T-cell (primary cell): ENCODE data around the gene ARHGEF2. TPM values are rescaled to one million over a fixed set of nuclear protein-coding genes. Genes with fewer than 3 reads are reported as not detected.

ENCODE experiments used
- ATAC-seq, 4 experiments: fragments of 200-7000 bp in 3 of 4; fragments of 150-1000 bp in 1 of 4; cut with Tn5 transposase; replicated peaks in 1 of 4; 1 replicate in 3 of 4; 2 replicates in 1 of 4; pipeline ENCODE4 v1.10.0; 2021; ENCODE audit warnings: moderate library complexity in 3 of 4, mild to moderate bottlenecking in 2 of 4, moderate number of reproducible peaks in 1 of 4
- CTCF ChIA-PET, 2 donors: fragments of 300-600 bp; sonication (Branson Sonifier 250); formaldehyde crosslinking; loops; one replicate each; lab custom pipeline; 2022; ENCODE audit warnings: antibody characterized with exemption in 2 of 2; lab: Charles Lee
- POLR2A ChIA-PET, 2 donors: fragments of 300-600 bp; sonication (Branson Sonifier 250); formaldehyde crosslinking; loops; one replicate each; lab custom pipeline; 2022; ENCODE audit warnings: antibody characterized with exemption in 2 of 2; lab: Charles Lee
- DNase-seq, 35 experiments: peaks; one replicate each; pipeline versions ENCODE4 v3.0.0 to v3.0.0-alpha.2; 2013 to 2023
- H3K27ac ChIP-seq: one replicate; pipeline ENCODE4 v1.5.1; 2013; ENCODE audit warnings: low read length
- H3K27me3 ChIP-seq, 2 experiments: replicated peaks in 1 of 2; 1 replicate in 1 of 2; 2 replicates in 1 of 2; pipeline versions ENCODE4 v1.6.1 to v1.7.0; 2013; ENCODE audit warnings: low read length in 1 of 2, mixed read lengths in 1 of 2; ENCODE audit not compliant: control insufficient read depth in 2 of 2, insufficient read depth in 2 of 2; ENCODE audit errors: extremely low read depth in 1 of 2
- H3K36me3 ChIP-seq, 2 donors: 1 replicate in 1 of 2; 2 replicates in 1 of 2; pipeline versions ENCODE4 v1.6.1 to v1.7.0; 2013; ENCODE audit warnings: low read length in 1 of 2; ENCODE audit not compliant: control insufficient read depth in 2 of 2, insufficient read depth in 1 of 2; ENCODE audit errors: extremely low read depth in 1 of 2
- H3K4me1 ChIP-seq, 2 experiments: 1 replicate in 1 of 2; 2 replicates in 1 of 2; pipeline versions ENCODE4 v1.6.1 to v1.7.0; 2013; ENCODE audit warnings: low read length in 2 of 2, mixed read lengths in 1 of 2; ENCODE audit not compliant: insufficient read depth in 2 of 2, control insufficient read depth in 1 of 2; ENCODE audit errors: extremely low read depth in 1 of 2
- H3K4me3 ChIP-seq, 2 donors: 1 replicate in 1 of 2; 2 replicates in 1 of 2; pipeline versions ENCODE4 v1.5.1 to v1.7.0; 2013; ENCODE audit warnings: mild to moderate bottlenecking in 2 of 2, low read length in 1 of 2, moderate library complexity in 1 of 2; ENCODE audit not compliant: control insufficient read depth in 1 of 2; ENCODE audit errors: extremely low read depth in 1 of 2
- H3K9me3 ChIP-seq: 2 replicates; pipeline ENCODE4 v1.7.0; 2013
- H3K27ac Mint-ChIP-seq, 2 donors: one replicate each; pipeline ENCODE4 v1.8.0; 2020 to 2021; ENCODE audit warnings: mild to moderate bottlenecking in 2 of 2, mixed read lengths in 2 of 2
- H3K27me3 Mint-ChIP-seq, 2 donors: one replicate each; pipeline ENCODE4 v1.8.0; 2021 to 2022; ENCODE audit warnings: mixed read lengths in 2 of 2
- H3K36me3 Mint-ChIP-seq: one replicate; pipeline ENCODE4 v1.8.0; 2021; ENCODE audit warnings: mixed read lengths
- H3K4me1 Mint-ChIP-seq, 3 donors: one replicate each; pipeline ENCODE4 v1.8.0; 2020 to 2022; ENCODE audit warnings: mixed read lengths in 3 of 3, mild to moderate bottlenecking in 1 of 3
- H3K4me3 Mint-ChIP-seq, 3 donors: one replicate each; pipeline ENCODE4 v1.8.0; 2020 to 2022; ENCODE audit warnings: mild to moderate bottlenecking in 3 of 3, mixed read lengths in 3 of 3, moderate library complexity in 3 of 3
- H3K9me3 Mint-ChIP-seq, 3 donors: one replicate each; pipeline ENCODE4 v1.8.0; 2020 to 2022; ENCODE audit warnings: mixed read lengths in 3 of 3
- WGBS: methylation state at CpG from one replicate; pipeline ENCODE4 v1.1.5; 2013; ENCODE audit warnings: missing lambda C conversion rate; ENCODE audit not compliant: insufficient coverage; 5-methylcytosine and 5-hydroxymethylcytosine counted together
- total RNA-seq, 35 experiments: library from RNA in 6 of 35; stranded (reverse) in 6 of 35; fragments of 120-200 nt in 1 of 35; gene quantifications; one replicate each; pipeline versions ENCODE4 v1.2.1 to v1.2.4 and lab custom pipeline; 2013 to 2026

The ARHGEF2 gene
- total RNA-seq, 5 donors from 2014 or later (not counting 1 experiment from before 2014, with no cell fraction given): 110 to 174 (median 167) TPM

DNA sequence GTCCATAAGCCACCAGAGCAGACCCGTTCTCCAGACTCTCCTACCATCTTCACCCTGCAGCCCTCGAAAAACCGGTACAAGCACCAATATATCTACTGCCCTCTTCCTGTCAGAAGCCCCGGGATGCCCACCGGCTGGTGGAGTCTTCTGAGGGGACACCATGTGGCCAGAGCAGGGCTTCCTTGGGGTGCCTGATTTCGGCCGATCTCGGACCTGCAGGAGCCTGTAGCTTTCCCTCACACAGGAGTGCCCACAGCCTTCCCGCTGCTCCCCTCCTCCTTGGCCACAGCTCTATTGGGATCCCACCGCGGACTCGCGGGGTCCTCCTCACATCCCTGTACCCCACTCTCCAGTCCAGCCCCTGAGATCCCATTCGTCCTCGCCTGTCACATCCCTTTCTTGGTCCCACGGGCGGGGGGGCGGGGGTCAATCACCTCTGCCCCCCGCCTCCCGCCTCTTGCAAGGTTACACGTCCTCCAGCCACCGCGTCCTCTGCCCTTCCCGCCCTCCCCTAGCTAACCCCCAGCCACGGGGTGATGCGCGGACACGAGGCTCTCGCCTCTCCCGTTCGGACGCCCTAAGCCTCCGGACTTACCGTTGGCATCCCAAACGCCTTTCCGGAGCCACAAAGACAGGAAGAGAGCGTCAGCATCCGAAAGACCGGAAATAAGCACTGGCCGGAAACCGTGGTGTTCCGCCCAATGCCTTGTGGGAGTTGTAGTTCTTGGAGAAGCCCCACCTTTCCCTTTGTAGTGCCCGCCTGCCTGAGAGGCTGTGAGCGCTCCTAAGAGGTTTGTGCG is 42.1 kb upstream of the ARHGEF2 start, which contains the start of gene SSR2:
Gene SSR2, minus strand, starts transcription at position 659 of the 800 bp plus-strand sequence. CDS start 784 bp downstream, outside the sequence.
- CTCF ChIA-PET: interaction anchor here in 1 of 2 donors (0.6 to 1.2 kb wide), 3 partner anchors 12 to 86 kb away, joined by 3 read pairs; partner anchors contain the start of gene KHDC4
- WGBS: under 1% methylated on average over 25 of the region's 45 CpGs
- POLR2A ChIA-PET: interaction anchor here in 1 of 2 donors (0.6 kb wide), 2 partner anchors 503 to 769 kb away, joined by 4 to 5 read pairs; no protein-coding TSS in a partner anchor
- Mint-ChIP-seq H3K9me3 (no peaks in the 10 kb centered on the region), H3K27ac (peak within 1 kb of the TSS; percentile 88 to 94), H3K36me3 (peaks cover 18% of the 10 kb centered on the region), H3K4me3 (peak within 1 kb of the TSS; percentile 93 to 97 (median 94)), H3K27me3 (peaks cover 0 to 5% of the 10 kb centered on the region in 2 donors), H3K4me1 (peaks cover 24 to 37% (median 31%) of the 10 kb centered on the region in 3 donors)
- Histone ChIP-seq H3K27ac (peak within 1 kb of the TSS; percentile 50), H3K9me3 (no peaks in the 10 kb centered on the region), H3K36me3 (peaks cover 6 to 24% of the 10 kb centered on the region in 2 donors), H3K4me1 (peaks cover 12 to 18% of the 10 kb centered on the region in 2 experiments), H3K4me3 (peak within 1 kb of the TSS; percentile 87 to 88), H3K27me3 (peaks cover 0 to 5% of the 10 kb centered on the region in 2 experiments)
- DNase-seq (peak; percentile 68 to 92 (median 79)), ATAC-seq (peak; percentile 98 to 100 (median 100))

DNA sequence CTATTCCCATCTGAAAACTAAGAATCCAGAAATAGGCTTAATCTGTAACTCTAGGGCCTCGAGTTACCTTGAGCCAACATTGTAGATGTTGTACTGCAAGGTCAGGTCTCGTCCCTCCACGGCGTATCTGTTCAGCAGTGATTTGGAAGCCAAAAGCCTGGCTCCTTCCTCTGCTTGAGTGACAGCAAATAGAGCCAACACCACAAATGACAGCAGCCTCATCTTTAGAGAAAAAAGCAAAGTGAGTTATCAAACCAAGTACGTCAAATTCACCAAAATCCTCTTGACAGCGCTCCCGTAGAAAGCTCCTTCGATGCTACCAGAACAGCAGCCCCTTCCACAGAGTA is 41.6 kb upstream of the ARHGEF2 start:
- peak overlapping the region; percentile 87 to 88 for H3K4me3 ChIP-seq
- Mint-ChIP-seq H3K27ac (peak overlapping the region; percentile 75 to 94), H3K4me3 (peak overlapping the region; percentile 93 to 97 (median 94)), H3K4me1 (peaks cover 24 to 37% (median 31%) of the 10 kb centered on the region in 3 donors), H3K9me3 (no peaks in the 10 kb centered on the region), H3K27me3 (peaks cover 0 to under 1% of the 10 kb centered on the region in 2 donors), H3K36me3 (peaks cover 18% of the 10 kb centered on the region)
- DNase-seq (no peak), ATAC-seq (no peak)
- H3K9me3 ChIP-seq: no peaks in the 10 kb centered on the region
- ChIA-PET CTCF (no interaction called here), POLR2A (no interaction called here)
- 69% methylated on average over 5 of the region's 8 CpGs for WGBS
- H3K4me1 ChIP-seq: peaks cover 12 to 18% of the 10 kb centered on the region in 2 experiments
- H3K36me3 ChIP-seq: peaks cover 10 to 27% of the 10 kb centered on the region in 2 donors
- H3K27ac ChIP-seq: peak overlapping the region; percentile 50
- peaks cover 0 to 5% of the 10 kb centered on the region in 2 experiments for H3K27me3 ChIP-seq

DNA sequence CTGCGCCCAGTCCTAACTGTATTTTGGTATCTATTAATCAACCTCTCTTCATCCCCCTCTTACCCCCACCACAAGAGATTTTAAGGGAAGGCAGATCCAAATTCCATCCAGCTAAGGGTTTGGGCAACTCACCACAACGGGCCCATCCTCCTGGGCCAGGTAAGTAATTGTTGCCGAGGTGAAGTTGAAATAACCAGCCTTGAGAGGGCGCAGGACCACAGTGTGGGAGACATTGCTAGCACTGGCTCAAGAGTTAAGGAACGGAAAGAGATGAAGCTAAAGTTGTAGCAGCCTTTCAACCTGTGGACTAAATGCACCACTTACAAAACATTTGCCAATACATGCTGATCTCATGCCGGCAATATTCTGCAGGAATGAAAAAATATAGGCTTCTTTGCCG is 36.5 kb upstream of the ARHGEF2 start:
- POLR2A ChIA-PET: interaction anchor here in 1 of 2 donors (0.7 kb wide), 1 partner anchor 1860 kb away, joined by 6 read pairs; no protein-coding TSS in a partner anchor
- Histone ChIP-seq H3K4me3 (no peak overlapping the region), H3K36me3 (peaks cover 20 to 75% of the 10 kb centered on the region in 2 donors), H3K27me3 (no peaks in the 10 kb centered on the region), H3K9me3 (no peaks in the 10 kb centered on the region), H3K27ac (no peak overlapping the region), H3K4me1 (peaks cover 3 to 7% of the 10 kb centered on the region in 2 experiments)
- Mint-ChIP-seq H3K4me3 (no peak overlapping the region), H3K27ac (no peak overlapping the region), H3K27me3 (no peaks in the 10 kb centered on the region), H3K36me3 (peaks cover 42% of the 10 kb centered on the region), H3K9me3 (no peaks in the 10 kb centered on the region), H3K4me1 (peaks cover 21 to 24% (median 23%) of the 10 kb centered on the region in 3 donors)
- no peak for ATAC-seq
- DNase-seq: no peak
- CTCF ChIA-PET: interaction anchor here in 1 of 2 donors (0.6 kb wide), 1 partner anchor 315 kb away, joined by 3 read pairs; no protein-coding TSS in a partner anchor
- 98% methylated on average over 6 of the region's 7 CpGs for WGBS

GRCh38 chr1:156012051-156012817 is 33.9 kb upstream of the ARHGEF2 start:
- H3K4me3 ChIP-seq: no peak overlapping the region
- Mint-ChIP-seq H3K9me3 (no peaks in the 10 kb centered on the region), H3K4me3 (no peak overlapping the region), H3K36me3 (peaks cover 46% of the 10 kb centered on the region), H3K4me1 (peaks cover 8 to 18% (median 14%) of the 10 kb centered on the region in 3 donors), H3K27me3 (no peaks in the 10 kb centered on the region), H3K27ac (no peak overlapping the region)
- CTCF ChIA-PET: no interaction called here
- DNase-seq (no peak), ATAC-seq (no peak)
- no peaks in the 10 kb centered on the region for H3K27me3 ChIP-seq
- no peak overlapping the region for H3K27ac ChIP-seq
- POLR2A ChIA-PET: no interaction called here
- no peaks in the 10 kb centered on the region for H3K9me3 ChIP-seq
- no CpG with 5 or more reads among the region's 4 CpGs for WGBS
- H3K36me3 ChIP-seq: peaks cover 23 to 72% of the 10 kb centered on the region in 2 donors
- no peaks in the 10 kb centered on the region for H3K4me1 ChIP-seq

GRCh38 chr1:156009404-156009803 is 31.1 kb upstream of the ARHGEF2 start:
- Histone ChIP-seq H3K36me3 (peaks cover 14 to 61% of the 10 kb centered on the region in 2 donors), H3K4me3 (no peak overlapping the region), H3K9me3 (no peaks in the 10 kb centered on the region), H3K4me1 (peaks cover 7 to 21% of the 10 kb centered on the region in 2 experiments), H3K27me3 (no peaks in the 10 kb centered on the region), H3K27ac (no peak overlapping the region)
- Mint-ChIP-seq H3K9me3 (no peaks in the 10 kb centered on the region), H3K36me3 (peaks cover 36% of the 10 kb centered on the region), H3K4me1 (peaks cover 21 to 36% (median 28%) of the 10 kb centered on the region in 3 donors), H3K27me3 (no peaks in the 10 kb centered on the region), H3K4me3 (no peak overlapping the region), H3K27ac (peak overlapping the region in 1 of 2 donors; percentile 19)
- no peak for DNase-seq
- WGBS: 80% methylated on average over 3 of the region's 3 CpGs
- no peak for ATAC-seq
- CTCF ChIA-PET: no interaction called here
- POLR2A ChIA-PET: no interaction called here
